Epithelial cell of proximal tubule (primary cell): Measurements from ENCODE around the gene PADI3. TPM values are rescaled to one million over a fixed set of nuclear protein-coding genes. Genes with fewer than 3 reads are reported as not detected.

Source experiments
- DNase-seq: peaks from one replicate; pipeline ENCODE4 v3.0.0-alpha.2; 2011; ENCODE audit warnings: low read depth
- H3K4me3 ChIP-seq: 2 replicates; pipeline ENCODE4 v1.5.1; 2011; ENCODE audit warnings: low read depth, mild to moderate bottlenecking, low read length
- CTCF ChIP-seq: conservative IDR thresholded peaks from 2 replicates; pipeline ENCODE4 v1.5.1; 2012; ENCODE audit warnings: low read depth, mild to moderate bottlenecking, low read length
- total RNA-seq: library from RNA; depleted of rRNA; stranded (reverse); fragments of >200 nt; gene quantifications from 2 replicates; pipeline ENCODE4 v1.2.3, GENCODE V29; 2015

Gene PADI3
- total RNA-seq, 1 donor from 2014 or later, result not detected

DNA sequence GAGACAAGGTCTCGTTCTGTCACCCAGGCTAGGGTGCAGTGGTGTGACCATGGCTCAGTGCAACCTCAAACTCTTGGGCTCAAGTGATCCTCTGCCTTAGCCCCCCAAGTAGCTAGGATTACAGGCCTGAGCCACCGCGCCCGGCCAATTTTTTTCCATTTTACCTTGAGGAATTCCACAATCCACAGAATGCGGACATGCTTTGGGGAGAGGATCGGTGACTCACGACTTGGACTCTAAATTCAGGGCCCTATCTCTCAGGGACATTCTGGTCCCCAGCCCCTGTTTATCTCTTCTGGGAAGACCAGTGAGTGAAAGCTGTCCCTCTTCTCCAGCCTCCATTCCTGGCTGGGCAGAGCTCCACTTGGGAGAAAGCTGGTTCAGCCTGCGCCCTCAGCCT, 38.7 kb upstream of the PADI3 start:
- TF ChIP-seq CTCF, result no peak
- no peak for DNase-seq

GRCh38 chr1:17211377-17211776, 37.5 kb upstream of the PADI3 start:
- no peak for DNase-seq
- no peak for TF ChIP-seq CTCF
- no peak overlapping the region for H3K4me3 ChIP-seq

More for the DNA sequence above, 38.7 kb upstream of the PADI3 start:
- H3K4me3 ChIP-seq, result no peak overlapping the region

DNA sequence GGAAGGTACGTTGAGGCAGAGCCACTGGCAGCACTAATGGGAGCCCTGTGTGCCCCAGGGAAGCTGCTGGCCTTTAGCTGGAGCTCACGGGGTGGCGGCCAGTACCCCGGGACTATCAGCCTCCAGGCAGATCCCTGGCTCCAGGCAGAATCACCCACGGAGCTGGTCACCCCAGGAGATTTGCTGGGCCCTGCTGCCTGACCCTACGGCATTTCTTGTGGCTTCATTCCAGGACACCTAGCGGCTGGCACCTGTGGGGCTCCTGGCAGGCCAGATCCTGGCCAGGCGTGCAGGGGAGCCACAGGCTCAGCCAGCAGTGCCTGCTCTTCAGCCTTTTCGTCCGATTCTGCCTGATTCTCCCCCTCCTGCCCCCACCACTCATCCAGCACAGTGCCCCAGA, 36.9 kb upstream of the PADI3 start:
- no peak for DNase-seq
- no peak for TF ChIP-seq CTCF

DNA sequence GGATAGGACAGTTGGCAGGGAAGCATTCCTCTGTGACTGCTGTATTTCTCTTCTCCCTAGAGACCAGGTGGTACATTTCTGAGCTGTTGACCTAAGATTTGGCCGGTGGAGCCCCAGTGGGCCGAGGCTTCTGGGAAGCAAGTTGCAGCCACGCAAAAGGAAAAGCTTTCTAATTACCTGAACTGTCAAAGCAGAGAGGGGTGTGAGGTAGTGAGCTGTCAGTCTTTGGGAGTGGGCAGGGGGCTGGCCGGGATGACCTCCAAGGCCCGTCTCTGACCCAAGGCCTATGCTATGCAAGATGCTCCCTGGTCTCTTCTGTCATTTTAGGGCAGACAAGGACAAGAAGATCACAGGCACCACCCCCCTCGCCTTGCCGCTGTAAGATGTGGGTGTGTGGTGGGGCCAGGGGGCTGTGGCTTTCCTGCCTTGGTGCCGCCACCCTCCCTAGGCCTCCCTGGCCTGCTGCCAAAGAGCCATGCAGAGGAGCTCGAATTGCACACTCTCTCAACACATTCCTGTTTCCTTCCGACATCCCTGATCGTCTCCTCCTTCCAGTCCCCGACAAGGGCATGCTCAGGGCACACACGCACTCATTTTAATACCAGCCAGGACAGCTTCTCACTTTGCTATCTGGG, 36.3 kb upstream of the PADI3 start:
- no peak overlapping the region for H3K4me3 ChIP-seq
- no peak for TF ChIP-seq CTCF
- DNase-seq, result no peak

More for the DNA sequence above, 36.9 kb upstream of the PADI3 start:
- no peak overlapping the region for H3K4me3 ChIP-seq

- no peak for DNase-seq
Observed at GRCh38 chr1:17213148-17213781, 35.6 kb upstream of the PADI3 start.

DNA sequence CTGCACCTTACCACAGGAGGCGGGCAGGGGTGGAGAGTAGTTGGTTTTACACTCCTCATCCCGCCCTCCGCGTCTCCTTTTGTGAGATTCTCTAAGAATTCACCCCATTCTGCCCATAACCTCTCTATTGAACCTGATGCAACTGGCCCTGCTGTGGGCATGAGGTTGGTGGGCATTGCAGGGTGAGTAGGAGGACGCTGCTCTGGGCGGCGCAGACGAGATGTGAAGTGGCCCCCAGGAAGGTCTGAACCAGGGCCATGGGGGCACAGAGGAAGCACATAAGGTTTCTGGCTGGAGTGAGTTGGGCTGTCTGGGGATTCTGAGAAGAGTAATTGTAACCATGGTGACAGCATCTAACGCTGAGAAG, 35.1 kb upstream of the PADI3 start:
- TF ChIP-seq CTCF, result no peak
- no peak for DNase-seq
- no peak overlapping the region for H3K4me3 ChIP-seq

More at GRCh38 chr1:17213148-17213781, 35.6 kb upstream of the PADI3 start:
- H3K4me3 ChIP-seq, result no peak overlapping the region
- TF ChIP-seq CTCF, result no peak
